GM21360 (cell line): ENCODE measurements around the gene PMVK.
A peak's percentile ranks its signal among the peaks of the same experiment; 100 is the strongest.

Source experiments
- ATAC-seq: cut with Tn5 transposase; IDR thresholded peaks from one replicate; pipeline ENCODE4 v1.9.1; 2021; ENCODE audit warnings: mild to moderate bottlenecking, moderate library complexity; ENCODE audit not compliant: unreplicated experiment

Gene PMVK

DNA sequence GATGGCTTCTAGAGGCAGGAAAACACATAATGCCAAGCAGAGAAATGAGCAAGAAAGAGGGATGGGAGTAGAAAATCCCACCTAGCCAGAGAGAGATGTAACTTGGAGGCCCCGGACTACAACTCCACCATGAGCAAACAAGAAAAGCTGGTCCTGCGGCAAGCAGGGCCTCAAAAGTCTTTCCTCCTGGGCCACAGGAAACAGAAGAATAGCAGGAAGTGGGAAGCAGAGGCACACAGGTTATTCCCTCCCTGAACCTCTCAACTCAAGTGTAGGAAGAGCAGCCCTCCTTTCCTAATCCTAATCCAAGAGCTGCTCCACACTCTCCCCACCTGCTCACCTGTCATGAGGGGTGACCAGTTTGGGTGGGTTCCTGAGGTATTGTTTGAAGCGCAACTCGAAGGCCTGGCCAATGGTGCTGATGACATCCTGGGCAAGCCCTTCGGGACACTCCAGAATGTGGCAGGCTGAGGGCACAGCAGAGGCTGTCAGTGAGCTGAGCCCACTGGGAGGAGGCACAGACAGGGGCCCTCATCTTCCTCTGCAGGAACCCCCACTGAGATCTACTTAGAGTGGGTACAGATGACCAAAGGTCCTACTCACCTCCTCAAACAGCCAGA lies 30.9 kb upstream of the PMVK start:
- ATAC-seq, result no peak

DNA sequence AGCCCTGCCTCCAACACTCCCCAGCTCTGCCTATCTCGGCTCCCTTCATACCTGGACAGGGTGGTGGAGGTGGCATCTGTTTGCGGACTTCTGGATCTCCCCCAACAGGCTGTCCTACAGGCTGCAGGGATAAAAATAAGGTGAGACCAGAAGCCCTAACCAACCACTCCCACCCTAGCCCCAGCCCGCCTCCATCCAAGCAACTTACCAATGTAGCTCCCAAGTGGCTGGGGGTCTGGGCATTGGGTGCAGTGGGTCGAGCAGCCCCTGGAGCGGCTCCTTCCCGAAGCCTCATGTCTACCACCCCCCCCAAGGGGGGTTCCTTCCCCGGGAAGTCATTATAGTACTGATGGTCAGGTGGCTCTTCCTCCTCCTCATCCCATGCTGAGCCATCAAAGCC lies 29.6 kb upstream of the PMVK start:
- no peak for ATAC-seq

DNA sequence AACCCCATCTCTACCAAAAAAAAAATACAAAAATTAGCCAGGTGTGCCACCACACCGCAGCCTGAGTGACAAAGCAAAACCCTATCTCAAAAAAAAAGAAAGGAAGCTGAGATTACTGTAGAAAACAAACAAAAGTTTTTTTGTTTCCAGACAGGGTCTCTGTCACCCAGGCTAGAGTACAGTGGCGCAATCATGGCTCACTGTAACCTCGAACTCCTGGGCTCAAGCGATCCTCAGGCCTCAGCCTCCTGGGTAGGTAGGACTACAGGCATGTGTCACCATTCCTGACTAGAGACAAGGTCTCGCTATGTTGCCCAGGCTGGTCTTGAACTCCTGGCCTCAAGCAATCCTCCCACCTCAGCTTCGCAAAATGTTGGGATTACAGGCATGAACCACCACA lies 27.8 kb upstream of the PMVK start:
- no peak for ATAC-seq

DNA sequence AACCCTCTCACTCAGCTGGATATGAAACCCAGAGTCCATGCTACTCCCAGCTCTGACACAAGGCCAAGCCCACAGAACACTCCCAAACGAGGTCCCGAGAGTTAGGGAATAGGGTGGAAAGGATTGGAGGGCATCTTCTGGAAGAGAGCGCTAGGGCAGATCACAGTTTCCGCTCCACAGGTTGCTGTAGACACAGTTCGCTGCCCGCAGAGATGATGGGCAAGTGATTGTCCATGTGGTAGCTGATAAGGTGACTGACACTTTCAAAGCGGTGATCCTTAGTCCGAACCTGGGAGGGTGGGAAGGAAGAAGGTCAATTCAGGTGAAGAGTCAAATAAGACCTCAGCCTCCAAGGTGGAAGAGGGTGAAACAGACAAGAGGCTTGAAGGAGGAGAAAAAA lies 27.1 kb upstream of the PMVK start:
- ATAC-seq, result no peak

DNA sequence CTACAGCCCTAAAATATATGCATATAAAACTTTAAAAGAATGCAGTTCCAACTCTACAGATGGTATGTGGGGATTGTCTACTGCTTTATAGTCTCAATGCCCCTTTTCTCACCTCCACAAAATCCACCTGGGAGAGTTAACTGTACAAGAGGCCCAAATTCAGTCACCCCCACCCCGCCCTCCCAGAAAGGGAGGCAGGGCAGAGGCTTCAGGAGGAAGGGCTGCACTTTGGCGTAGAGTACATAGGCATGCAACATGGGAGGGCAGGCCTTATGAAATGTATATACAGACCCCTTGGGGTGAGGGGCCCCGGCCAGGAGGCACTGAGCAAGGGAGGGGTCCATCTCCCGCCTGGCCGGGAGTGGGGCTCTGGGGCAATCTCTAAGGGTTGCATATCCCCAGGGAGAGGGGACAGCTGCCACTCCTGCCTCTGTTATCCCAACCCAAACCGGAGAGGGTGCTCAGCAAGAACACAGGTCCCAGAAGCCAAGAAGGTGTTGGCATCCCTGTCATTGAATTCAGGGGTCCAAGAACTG lies 26.3 kb upstream of the PMVK start:
- ATAC-seq, result no peak

DNA sequence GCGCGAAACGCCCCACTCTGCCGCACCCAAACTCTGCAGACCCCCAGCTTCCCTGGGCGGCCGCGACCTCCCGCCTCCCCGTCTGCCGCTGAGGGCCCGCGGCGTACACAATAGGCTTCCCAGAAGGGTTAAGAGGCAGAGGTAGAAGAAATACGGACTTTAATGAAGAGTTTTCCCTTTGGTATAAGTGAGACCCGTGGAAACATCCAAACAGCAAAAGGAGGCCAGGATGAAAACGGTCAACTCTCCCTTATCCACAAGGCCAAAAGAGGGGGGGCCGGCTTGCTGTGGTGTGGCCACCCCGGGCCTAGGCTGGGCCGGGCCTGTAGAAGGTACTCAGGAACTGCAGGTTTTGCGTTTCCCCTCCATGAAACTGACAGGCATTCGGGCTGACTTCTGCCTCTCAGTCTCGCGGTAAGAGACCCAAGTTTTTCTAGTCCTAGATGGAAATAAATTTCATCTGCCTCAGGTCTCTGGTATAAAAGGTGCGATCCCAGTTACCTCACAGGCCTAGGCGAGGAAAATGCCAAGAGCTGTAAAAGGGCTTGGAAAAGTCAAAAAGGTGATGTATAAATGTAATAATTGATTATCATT lies 25.7 kb upstream of the PMVK start:
- ATAC-seq, result no peak

DNA sequence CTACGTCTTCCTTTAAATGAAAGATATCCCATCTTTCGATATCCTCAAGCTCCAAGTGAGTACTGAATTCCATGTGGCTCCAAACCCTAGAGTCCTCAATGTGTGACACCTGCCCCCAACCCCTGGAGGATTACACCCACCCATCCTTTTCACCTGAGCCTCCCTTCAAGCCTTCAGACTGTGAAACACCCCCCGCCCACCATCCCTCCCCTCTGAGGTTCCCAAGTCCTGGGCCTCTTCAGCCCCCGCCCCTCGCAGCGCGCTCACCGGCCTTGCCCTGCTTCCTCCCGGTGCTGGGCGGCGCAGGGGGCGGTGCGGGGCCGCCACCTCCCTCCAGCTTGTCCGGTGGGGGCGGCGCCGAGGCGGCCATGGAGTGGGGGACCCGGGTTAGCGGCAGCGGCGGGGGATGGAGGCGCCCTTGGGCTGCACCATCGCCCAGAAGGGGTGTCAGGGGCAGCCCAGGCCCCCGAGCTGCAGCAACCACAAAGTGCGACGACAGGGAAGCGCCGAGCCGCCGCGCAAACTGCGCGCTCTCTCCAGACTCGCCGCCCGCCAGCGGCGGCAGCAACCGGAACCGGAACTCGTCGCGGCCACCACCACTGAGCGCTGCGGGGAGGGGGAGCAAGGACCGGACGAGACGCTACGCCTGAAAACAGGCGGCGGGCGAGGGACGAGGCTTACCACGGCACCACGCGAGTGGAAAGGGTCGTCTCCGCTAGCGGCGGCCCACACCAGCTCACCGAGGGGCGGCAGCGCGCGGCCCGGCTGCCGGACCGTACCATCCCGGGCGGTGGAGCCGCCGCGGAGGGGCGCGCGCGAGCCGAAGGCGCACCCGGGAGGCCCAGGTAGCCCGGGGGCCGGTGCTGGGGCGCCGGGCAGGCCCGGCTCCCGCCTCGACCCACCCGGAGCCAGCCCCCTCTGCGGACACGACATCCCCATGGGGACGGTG lies 25.0 kb upstream of the PMVK start, which contains the start of gene PYGO2:
TSS of gene PYGO2 (minus strand) at position 576 of the 949 bp plus-strand sequence. CDS start at position 370, 206 bp downstream.
- ATAC-seq, result peak; percentile 62

DNA sequence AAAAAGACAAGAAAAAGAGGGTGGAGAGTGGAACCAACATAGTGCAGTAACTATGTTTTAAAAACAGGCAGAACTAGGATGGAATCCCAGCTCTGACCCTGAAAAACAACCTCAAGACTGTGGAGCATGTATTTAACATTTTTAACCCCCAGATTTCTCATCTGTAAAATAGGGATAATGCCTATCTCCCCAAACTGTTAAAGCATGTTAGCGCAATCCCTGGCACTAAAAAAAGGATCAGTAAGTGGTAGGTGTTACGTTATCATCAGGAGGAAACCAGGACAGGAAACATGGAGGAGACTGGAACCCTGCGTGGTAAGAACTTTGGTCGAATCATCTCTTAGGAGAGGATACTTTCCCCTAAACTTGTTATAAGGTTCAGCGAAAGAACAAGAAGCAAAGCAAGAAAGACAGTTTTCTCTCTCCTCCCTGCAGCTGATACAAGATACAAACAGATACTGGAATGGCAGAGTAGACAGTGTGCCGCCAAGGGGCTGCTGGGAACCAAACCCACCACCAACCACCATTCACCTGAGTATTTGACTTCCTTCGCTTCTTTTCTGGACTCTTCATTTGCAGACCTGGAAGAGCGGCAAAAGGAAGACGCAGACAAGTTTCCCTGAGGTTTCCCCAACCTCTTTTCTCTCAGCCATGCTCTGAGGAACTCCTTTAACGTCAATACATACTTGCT lies 24.1 kb upstream of the PMVK start:
- no peak for ATAC-seq

DNA sequence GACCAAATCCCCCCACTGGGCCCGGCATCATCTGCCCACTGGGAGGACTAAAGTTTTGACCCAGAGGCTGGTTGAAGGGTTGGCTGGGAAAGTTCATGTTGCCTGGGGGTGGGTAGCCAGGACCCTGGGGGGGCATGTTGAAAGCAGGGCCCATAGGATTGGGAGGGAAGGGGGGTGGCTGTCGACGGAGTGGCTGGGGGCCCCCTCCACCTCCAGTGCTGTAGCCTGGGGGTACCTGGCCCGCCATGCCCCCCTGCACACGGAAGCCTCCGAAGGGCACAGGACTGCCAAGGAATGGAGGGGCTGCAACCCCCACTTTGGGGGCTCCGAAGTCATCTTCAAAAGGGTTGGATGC lies 22.9 kb upstream of the PMVK start:
- ATAC-seq, result no peak

DNA sequence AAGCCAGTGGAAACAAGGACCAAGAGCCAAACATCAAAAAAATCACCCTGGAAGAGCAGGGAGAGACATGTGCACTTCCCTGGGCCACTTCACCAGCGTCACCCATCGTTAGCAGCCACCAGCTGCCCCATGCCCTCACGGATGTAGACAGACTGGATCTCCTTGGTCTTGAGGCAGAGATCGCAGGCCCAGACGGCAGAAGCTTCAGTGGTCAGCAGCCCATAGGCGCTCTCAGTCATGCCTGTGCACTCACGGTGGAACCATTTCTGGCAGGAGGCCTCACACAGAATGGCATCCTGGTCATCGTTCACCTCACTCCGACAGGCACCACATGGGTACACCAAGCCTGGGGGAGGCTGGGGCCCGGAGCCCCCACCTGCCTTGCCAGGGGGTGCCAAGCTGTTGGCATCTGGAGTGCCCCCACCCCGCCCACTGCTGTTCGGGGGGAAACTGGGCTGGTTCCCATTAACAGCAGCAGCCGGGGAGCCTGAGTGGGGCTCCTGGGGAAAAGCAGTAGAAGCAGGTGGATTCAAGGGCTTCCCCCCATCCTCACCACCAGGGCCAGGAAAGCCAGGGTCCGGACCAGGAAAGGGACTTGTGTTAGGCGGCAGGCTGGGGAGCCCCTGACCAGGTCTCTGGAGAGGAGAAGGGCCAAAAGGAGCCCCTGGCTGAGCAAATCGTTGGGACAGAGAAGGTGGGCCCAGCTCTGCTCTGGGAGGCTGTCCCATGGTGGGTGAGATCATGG lies 22.3 kb upstream of the PMVK start:
- no peak for ATAC-seq

DNA sequence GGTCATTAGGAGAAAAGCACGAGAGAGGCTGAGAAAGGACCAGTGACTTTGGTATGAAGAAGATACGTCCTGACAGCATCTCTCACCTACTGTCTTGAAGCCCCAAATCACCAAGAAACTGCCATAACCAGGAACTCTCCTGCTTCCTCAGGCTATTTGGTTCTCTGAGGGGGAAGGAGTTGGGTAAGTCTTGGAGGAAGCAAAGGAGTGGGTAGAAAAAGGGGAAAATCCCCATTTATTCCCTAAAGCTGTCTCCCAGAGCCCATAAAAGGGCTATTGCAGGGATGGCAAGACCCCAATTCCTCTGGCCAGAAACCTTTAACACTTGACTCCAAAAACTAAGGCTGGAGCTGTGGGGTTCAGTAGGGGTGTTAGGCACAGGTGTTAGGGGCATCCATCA lies 21.5 kb upstream of the PMVK start:
- no peak for ATAC-seq

DNA sequence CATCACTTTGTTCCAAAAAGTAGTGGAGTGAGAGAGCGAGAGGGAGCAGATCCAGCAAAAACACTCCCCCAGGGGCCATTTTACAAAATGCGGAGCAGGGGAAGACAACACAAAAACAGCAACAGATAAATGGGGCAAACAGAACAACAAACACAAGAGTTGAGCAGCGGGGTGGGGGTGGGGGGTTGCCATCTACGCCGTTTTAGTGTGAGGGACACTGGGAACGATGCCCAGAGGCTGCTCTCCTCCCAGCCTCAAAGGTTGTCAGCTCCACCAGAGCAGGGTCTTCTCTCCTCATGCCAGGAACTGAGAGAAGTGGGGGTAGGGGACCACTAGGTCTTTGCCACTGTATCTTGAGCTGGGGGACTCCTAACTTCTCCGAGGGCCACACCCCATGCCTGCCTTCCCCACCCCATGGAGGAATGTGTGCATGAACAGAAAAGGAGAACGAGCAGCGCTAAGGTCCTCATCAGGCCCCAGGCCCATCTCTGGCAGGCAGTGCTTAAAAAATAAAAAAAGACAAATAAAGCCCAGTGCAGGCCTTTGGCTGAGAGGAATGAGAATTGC lies 20.7 kb upstream of the PMVK start:
- no peak for ATAC-seq

DNA sequence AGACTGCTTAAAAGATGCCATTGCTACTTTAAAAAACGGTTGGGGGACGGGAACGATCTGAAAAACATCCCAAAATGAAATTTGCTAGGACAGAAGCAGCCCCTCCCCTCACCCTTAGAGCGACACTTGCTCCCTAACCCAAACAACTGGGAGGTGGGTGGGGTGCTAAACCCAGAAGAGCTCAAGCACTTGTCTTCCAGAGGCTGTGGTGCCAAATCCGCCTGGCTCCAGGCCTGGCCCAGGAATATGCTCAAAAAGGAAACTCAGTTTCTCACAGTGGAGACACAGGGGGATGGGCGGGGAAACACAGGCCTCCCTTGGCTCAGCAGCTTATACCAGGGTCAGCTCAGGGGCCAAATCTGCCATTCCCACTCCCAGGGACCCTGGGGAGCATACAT lies 20.0 kb upstream of the PMVK start:
- ATAC-seq, result no peak

DNA sequence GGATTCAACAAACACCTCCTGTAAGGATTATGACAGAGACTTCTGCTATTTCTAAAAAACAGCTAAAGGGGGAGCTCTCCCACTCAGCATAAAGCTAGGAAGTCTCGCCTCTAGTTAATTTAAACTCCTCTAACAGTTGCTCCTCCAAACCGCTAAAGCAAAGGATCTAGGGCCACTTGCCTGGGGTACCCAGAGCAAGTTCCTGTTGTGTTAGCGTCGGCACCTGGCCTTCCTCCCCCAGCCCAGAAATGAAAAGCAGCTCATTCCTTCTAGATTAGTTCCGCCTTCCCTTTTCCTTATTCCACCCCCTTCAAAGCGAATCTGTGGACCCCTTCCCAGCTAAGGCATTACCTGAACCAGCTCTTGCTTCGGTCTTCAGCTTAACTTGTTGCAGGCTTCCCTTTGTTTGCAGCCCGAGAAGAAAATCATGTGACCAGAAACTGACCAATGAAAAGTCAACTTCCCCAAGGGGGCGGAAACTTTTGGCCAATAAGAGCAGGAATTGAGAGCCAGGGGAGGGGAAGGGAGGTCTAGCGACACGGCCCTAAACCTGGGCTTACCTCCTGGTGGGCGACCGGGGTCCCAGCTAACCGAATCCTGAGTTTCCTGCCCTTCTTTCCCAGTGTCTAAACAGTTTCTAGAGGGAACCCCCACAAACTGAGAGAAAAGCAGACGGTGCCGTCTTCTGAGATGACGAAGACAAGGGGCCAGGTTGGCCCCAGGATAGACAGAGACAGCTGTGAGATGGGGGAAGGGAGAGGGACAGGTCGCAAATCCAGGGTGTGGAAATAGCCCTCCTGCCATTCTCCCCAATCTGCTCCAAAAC lies 19.4 kb upstream of the PMVK start, which contains the start of gene PBXIP1:
TSS of gene PBXIP1 (minus strand) at position 382 of the 826 bp plus-strand sequence. CDS start 2,378 bp downstream, outside the sequence.
- peak; percentile 58 for ATAC-seq

DNA sequence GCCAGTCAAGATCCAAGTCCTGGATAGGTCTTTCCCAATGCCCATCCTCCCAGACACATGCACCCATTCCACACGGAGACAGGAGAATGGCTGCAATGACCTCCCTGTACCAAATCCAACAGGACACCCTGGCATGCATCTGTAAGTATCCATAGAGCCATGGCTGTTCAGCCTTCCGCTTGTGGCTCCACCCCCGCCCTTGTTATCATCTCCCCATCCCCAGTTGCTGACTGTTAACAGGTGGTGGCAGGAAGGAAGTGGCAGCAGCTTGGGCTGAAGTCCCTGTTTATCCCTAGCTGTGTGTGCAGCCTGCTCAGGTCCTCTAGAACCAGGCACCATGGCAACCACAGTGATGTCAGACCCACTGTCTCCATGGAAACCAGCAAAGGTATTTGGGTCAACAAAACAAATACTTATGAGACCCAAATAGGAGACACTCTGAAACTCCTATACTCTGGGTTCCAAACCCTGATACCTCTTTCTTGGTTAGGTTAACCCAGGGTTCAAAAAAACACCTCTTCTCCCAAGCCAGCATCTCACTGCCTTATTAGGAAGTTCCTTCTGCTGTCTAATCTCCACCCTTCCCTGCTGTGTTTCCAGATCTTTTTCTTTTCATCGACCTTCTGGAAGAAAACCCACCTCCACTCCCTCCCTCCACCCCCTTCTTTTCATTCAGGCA lies 18.7 kb upstream of the PMVK start:
- peak; percentile 34 for ATAC-seq

DNA sequence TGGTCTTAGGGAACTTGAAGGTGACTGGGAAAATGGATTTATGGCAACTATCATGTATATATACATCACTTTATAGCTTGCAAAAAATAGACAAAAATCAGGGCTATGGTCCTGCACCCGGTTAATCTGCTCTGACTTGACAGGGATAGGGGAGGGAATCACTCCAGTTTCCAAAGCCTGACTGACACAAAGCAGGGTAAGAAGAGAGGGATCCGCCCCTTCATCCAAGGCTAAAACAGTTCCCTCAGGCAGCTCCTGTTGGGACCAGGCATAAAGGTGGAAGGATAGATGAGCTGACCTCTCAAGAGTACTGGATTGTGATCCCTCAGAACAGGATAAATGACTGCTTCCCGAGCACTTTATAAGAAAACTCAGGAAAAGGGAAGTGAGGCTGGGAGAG lies 18.0 kb upstream of the PMVK start:
- no peak for ATAC-seq

DNA sequence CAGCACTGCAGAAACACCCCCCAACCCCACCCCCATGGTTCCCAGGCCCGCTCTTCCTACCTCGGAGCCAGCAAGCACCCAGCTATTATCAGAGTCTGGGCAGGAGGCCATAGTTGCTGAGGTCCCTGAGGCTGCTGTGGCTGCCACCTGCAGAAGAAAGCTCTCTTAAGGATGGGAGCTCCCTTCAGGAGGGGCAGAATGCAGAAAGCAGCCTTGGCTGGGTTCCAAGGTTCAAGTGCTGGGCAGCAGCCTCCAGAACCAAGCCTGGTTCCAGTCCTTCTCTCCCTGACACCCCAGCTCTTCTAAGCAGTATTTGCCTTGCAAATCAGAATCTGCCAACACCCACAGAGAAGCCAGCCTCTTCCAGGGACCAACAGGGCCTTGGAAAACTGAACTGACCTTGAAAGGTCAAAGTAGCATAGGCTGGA lies 17.1 kb upstream of the PMVK start:
- ATAC-seq, result no peak

DNA sequence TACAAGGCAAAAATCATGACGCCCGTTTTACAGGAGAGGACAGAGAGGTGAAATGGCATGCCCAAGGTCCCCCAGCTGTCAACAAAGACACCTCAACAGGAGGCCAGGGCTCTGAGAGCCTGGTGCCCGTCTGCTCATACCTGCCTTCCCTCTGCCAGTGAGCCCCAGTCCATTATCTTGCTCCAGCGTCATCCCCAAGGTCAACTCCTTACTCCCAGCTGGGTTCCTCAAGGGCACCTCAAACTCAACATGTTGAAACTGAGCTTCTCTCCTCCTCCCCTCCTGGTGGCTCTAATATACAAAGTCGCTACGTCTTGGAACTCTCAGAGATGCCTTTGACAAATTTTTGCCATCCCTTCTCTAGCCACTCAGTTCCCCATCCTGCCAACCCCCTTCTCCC lies 16.1 kb upstream of the PMVK start:
- ATAC-seq, result no peak
